GM10248 (cell line): Measurements from ENCODE around the gene SPPL2B.

Source experiments
- CTCF ChIA-PET: fragments of 300-600 bp; sonication (Branson Sonifier 250); formaldehyde crosslinking; extraction: SDS; loops from one replicate; lab custom pipeline; 2021; ENCODE audit warnings: antibody characterized with exemption; lab: Yijun Ruan, JAX
- POLR2A ChIA-PET: fragments of 350-650 bp; sonication (Branson Sonifier 250); formaldehyde crosslinking; extraction: SDS; loops from one replicate; lab custom pipeline; 2020; ENCODE audit warnings: antibody characterized with exemption; lab: Yijun Ruan, JAX
- DNase-seq: peaks from one replicate; pipeline ENCODE4 v3.0.0; 2012; ENCODE audit errors: extremely low spot score
- CTCF ChIP-seq: IDR thresholded peaks from 2 replicates; pipeline ENCODE4 v1.5.1; 2012; ENCODE audit warnings: mild to moderate bottlenecking, low read depth; ENCODE audit errors: extremely low read depth, missing control alignments, control extremely low read depth

The SPPL2B gene

GRCh38 chr19:2320939-2321338, 7.5 kb upstream of the SPPL2B start:
- CTCF ChIA-PET, result no interaction called here
- TF ChIP-seq CTCF, result no peak
- DNase-seq, result no peak
- POLR2A ChIA-PET, result no interaction called here

- ChIA-PET CTCF (no interaction called here), POLR2A (interaction anchor here (0.5 kb wide), 1 partner anchor 314 kb away, joined by 3 read pairs; no protein-coding TSS in a partner anchor)
- DNase-seq, result no peak
- TF ChIP-seq CTCF, result no peak
These were observed 6.8 kb upstream of the SPPL2B start for GRCh38 chr19:2321565-2322283.

GRCh38 chr19:2323707-2324106, 4.8 kb upstream of the SPPL2B start:
- ChIA-PET POLR2A (interaction anchor here (0.7 kb wide), 1 partner anchor 234 kb away, joined by 3 read pairs; no protein-coding TSS in a partner anchor), CTCF (no interaction called here)
- no peak for DNase-seq
- TF ChIP-seq CTCF, result no peak

- ChIA-PET POLR2A (interaction anchor here (0.6 to 0.7 kb wide), 2 partner anchors 42 to 235 kb away, joined by 3 read pairs; partner anchors contain the start of gene PEAK3), CTCF (interaction anchor here (0.8 to 1.3 kb wide), 2 partner anchors 8 to 84 kb away, joined by 3 read pairs; no protein-coding TSS in a partner anchor)
- TF ChIP-seq CTCF, result no peak
These were observed 4.1 kb upstream of the SPPL2B start for GRCh38 chr19:2324220-2324948.

GRCh38 chr19:2325281-2326046, 3.0 kb upstream of the SPPL2B start:
- no peak for DNase-seq
- CTCF ChIA-PET, result interaction anchor here (1.0 to 1.9 kb wide), 4 partner anchors 14 to 174 kb away, joined by 3 to 6 read pairs (median 4); partner anchors contain the start of gene AP3D1
- TF ChIP-seq CTCF, result no peak
- POLR2A ChIA-PET, result no interaction called here

More at GRCh38 chr19:2324220-2324948, 4.1 kb upstream of the SPPL2B start:
- no peak for DNase-seq
